Fibroblast of villous mesenchyme (primary cell): ENCODE results near the gene TNS2. TPM values are rescaled to one million over a fixed set of nuclear protein-coding genes. Genes with fewer than 3 reads are reported as not detected.
A peak's percentile ranks its signal among the peaks of the same experiment; 100 is the strongest.

Experiments
- DNase-seq: peaks from one replicate; pipeline ENCODE4 v3.0.0-alpha.2; 2010; ENCODE audit warnings: low read depth
- H3K4me3 ChIP-seq: 2 replicates; pipeline ENCODE4 v1.5.1; 2011; ENCODE audit warnings: low read depth, mild to moderate bottlenecking, low read length
- total RNA-seq: library from RNA; depleted of rRNA; stranded (reverse); fragments of >200 nt; gene quantifications from 2 replicates; pipeline ENCODE4 v1.2.3, GENCODE V29; 2012
- TF ChIP-seq, protein P1 (sequence below): IDR thresholded peaks from 2 replicates; pipeline ENCODE4 v1.5.1; 2012; ENCODE audit warnings: low read depth, mild to moderate bottlenecking, low read length; ENCODE audit not compliant: insufficient read depth

Gene TNS2
- total RNA-seq, 1 donor = 36.7 TPM

DNA sequence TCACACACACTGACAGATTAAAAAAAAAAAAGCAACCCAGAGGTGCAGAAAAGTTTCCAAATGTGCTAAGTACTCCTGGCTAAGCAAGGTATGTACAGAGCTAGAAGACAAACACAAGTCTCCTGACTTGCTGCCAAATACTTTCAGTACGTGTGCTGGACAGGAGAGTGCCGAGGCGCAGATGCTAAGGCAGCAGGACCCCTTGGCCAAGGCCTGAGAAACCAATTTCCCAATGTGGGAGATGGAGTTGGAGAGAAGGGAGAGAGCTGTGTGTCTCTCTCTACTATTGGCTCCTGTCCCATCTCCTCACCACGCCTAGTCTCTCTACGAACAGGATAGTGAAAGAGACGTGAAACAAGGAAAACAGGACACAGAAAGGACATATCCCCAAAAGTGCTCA lies 24.0 kb downstream of the TNS2 start:
- no peak overlapping the region for H3K4me3 ChIP-seq
- DNase-seq = no peak
- TF ChIP-seq, protein P1, sequence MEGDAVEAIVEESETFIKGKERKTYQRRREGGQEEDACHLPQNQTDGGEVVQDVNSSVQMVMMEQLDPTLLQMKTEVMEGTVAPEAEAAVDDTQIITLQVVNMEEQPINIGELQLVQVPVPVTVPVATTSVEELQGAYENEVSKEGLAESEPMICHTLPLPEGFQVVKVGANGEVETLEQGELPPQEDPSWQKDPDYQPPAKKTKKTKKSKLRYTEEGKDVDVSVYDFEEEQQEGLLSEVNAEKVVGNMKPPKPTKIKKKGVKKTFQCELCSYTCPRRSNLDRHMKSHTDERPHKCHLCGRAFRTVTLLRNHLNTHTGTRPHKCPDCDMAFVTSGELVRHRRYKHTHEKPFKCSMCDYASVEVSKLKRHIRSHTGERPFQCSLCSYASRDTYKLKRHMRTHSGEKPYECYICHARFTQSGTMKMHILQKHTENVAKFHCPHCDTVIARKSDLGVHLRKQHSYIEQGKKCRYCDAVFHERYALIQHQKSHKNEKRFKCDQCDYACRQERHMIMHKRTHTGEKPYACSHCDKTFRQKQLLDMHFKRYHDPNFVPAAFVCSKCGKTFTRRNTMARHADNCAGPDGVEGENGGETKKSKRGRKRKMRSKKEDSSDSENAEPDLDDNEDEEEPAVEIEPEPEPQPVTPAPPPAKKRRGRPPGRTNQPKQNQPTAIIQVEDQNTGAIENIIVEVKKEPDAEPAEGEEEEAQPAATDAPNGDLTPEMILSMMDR = no peak

DNA sequence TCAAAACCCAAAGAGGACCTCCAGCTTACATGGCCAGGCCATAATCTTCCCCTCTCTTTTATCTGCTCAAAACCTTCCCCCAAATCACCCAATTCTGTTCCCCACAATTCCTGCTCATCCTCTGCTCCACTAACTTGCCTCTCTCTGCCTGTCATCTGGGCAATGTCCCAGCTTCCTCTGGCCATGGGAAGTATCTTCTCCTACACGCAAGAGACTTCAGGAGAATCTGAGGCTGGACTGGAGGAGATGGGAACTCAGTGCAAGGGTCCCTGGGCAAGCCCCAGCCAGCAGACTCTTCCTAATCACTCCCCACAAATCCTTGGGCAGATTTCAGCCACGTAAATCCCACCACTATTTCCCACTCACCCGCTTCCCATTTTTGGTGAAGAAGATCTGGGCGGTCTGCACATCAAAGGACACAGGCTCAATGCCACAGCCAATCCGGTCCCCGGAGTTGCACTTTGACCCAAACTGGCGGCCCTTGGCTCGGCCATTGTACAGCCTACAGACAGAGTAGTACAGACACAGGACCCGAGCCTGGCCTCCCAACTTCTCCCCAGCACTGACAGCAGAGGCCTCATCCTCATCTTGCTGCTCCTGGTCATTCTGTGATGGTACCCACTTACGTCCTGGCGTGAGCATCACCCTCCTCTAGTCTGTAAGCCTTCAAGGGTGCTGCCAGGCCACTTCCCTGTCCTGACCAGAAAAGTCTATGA lies 24.6 kb downstream of the TNS2 start:
- no peak for DNase-seq
- TF ChIP-seq, protein P1 = no peak
- no peak overlapping the region for H3K4me3 ChIP-seq

DNA sequence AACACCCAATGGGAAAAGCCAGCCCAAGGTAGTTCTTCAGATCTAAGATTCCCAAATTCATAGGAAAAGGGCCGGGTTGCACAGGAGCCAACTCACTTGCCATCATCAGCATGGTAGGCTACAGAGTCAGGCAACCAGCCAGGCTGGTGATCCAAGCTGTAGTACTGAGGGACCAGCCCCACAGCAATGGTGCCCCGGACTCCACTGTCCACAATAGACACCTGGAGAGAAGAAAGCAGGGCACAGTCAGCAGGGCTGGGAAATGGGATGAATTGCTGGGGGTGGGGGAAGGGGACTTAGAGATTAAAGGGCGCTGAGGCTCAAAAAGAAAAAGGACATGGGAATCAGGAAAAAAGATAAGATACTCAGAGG lies 25.1 kb downstream of the TNS2 start:
- no peak overlapping the region for H3K4me3 ChIP-seq
- no peak for DNase-seq
- TF ChIP-seq, protein P1 = no peak

DNA sequence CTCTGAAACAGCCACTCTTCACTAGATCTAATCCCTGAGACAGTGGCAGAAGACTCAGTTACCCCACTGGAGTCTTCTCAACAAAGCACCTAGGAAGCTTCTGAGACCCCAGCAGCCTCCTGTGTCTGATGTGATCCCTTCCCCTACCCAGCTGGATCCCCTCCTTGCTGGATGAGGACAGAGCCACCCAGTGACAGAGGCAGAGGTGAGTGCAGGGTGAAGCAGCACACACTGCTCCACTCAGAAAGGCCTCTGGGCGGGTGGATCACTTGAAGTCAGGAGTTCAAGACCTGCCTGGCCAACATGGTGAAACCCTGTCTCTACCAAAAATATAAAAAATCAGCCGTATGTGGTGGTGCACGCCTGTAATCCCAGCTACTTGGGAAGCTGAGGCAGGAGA lies 26.6 kb downstream of the TNS2 start:
- DNase-seq = no peak
- TF ChIP-seq, protein P1 = no peak

DNA sequence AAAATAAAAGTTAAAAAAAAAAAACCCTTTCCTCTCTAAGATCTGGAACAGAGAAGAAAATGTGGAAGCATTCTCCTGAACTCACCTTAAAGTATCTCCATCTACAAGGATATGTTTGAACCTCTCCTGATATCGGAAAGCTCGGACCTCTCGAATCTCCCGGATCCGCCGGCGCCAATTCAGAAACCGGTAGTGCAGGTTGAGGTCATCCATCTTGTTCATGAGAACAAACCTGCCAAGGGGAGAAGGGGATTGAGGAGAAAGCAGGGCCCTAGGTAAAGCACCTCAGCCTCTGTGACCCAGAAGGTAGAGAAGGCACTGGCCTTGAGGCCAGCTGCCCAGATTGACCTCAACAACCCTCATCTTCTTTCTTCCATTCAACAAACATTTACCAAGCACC lies 27.2 kb downstream of the TNS2 start:
- TF ChIP-seq, protein P1 = no peak
- H3K4me3 ChIP-seq = no peak overlapping the region
- no peak for DNase-seq

More for the DNA sequence above, 26.6 kb downstream of the TNS2 start:
- H3K4me3 ChIP-seq = no peak overlapping the region

DNA sequence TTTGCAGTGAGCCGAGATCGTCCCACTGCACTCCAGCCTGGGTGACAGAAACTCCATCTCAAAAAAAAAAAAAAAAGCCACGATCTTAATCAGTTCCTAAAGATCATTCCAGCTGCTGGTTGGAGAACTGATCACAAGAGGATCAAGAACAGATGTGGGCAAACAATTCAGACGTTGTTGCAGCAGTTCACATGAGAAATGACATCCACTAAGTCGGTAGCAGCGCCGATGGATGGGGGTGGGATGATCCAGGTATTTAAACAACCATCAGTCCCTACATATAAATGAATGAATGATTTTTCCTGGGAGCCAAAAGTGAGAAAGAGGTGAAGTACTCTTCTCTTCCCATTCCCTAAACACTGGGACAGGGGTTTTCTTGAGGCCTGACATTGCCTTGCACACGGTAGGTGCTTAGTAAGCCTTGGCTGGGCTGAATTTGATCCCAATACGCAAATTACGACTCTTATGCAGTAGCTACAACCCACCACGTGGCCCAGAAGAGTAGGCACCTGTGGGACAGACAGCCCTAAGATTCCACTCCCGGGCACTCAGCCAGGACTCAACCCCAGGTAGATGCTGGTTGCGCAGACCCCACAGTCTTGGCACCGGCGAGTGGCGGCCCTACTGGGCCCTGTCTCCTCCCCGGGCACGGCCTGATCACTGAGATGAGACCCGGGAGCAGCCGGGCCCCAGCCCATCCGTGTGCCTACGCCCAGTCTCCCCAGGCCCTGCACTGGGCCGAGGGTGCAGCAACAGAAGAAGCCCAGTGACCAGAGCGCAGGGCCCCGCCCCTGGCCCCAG lies 28.8 kb downstream of the TNS2 start:
- DNase-seq = no peak

More for the DNA sequence above, 28.8 kb downstream of the TNS2 start:
- TF ChIP-seq, protein P1 = no peak
- H3K4me3 ChIP-seq = peak overlapping the region; percentile 71
